ENCODE data around the gene RHBDL3. TPM values are rescaled to one million over a fixed set of nuclear protein-coding genes. Genes with fewer than 3 reads are reported as not detected.

RHBDL3 gene
- total RNA-seq, 1 donor from 2014 or later: 1.2 TPM

GRCh38 chr17:32297424-32297823 is 31.8 kb downstream of the RHBDL3 start:
- no peak overlapping the region for H3K27ac Mint-ChIP-seq
- no peak overlapping the region for H3K4me3 Mint-ChIP-seq
- H3K27me3 Mint-ChIP-seq (ENCODE audit: low read depth): no peaks in the 10 kb centered on the region
- no peak for DNase-seq (ENCODE audit: low spot score in 2 of 2, unreplicated experiment in 2 of 2)
- H3K36me3 Mint-ChIP-seq: no peaks in the 10 kb centered on the region
- H3K9me3 Mint-ChIP-seq: no peaks in the 10 kb centered on the region
- no peak for TF ChIP-seq CTCF (IDR thresholded peaks at IDR 0.05; ENCODE audit: unreplicated experiment)
- peaks cover 11% of the 10 kb centered on the region for H3K4me1 Mint-ChIP-seq

GRCh38 chr17:32297860-32298259 is 32.2 kb downstream of the RHBDL3 start:
- Mint-ChIP-seq H3K4me3 (no peak overlapping the region), H3K9me3 (no peaks in the 10 kb centered on the region)

GRCh38 chr17:32298298-32298697 is 32.7 kb downstream of the RHBDL3 start:
- no peaks in the 10 kb centered on the region for H3K27me3 Mint-ChIP-seq (ENCODE audit: low read depth)
- no peak for DNase-seq (ENCODE audit: low spot score in 2 of 2, unreplicated experiment in 2 of 2)

More at GRCh38 chr17:32297860-32298259, 32.2 kb downstream of the RHBDL3 start:
- no peak for DNase-seq (ENCODE audit: low spot score in 2 of 2, unreplicated experiment in 2 of 2)
- no peaks in the 10 kb centered on the region for H3K27me3 Mint-ChIP-seq (ENCODE audit: low read depth)
- no peak overlapping the region for H3K27ac Mint-ChIP-seq
- peaks cover 15% of the 10 kb centered on the region for H3K4me1 Mint-ChIP-seq
- no peak for TF ChIP-seq CTCF (IDR thresholded peaks at IDR 0.05; ENCODE audit: unreplicated experiment)
- H3K36me3 Mint-ChIP-seq: no peaks in the 10 kb centered on the region

GRCh38 chr17:32298721-32299579 is 33.3 kb downstream of the RHBDL3 start:
- Mint-ChIP-seq H3K4me1 (peaks cover 24% of the 10 kb centered on the region), H3K9me3 (no peaks in the 10 kb centered on the region), H3K4me3 (no peak overlapping the region), H3K27ac (no peak overlapping the region), H3K36me3 (no peaks in the 10 kb centered on the region), H3K27me3 (ENCODE audit: low read depth) (no peaks in the 10 kb centered on the region)
- no peak for DNase-seq (ENCODE audit: low spot score in 2 of 2, unreplicated experiment in 2 of 2)
- no peak for TF ChIP-seq CTCF (IDR thresholded peaks at IDR 0.05; ENCODE audit: unreplicated experiment)

More at GRCh38 chr17:32298298-32298697, 32.7 kb downstream of the RHBDL3 start:
- H3K4me1 Mint-ChIP-seq: peaks cover 19% of the 10 kb centered on the region
- H3K27ac Mint-ChIP-seq: no peak overlapping the region
- no peak overlapping the region for H3K4me3 Mint-ChIP-seq
- no peaks in the 10 kb centered on the region for H3K36me3 Mint-ChIP-seq
- no peaks in the 10 kb centered on the region for H3K9me3 Mint-ChIP-seq
- no peak for TF ChIP-seq CTCF (IDR thresholded peaks at IDR 0.05; ENCODE audit: unreplicated experiment)

- Mint-ChIP-seq H3K36me3 (no peaks in the 10 kb centered on the region), H3K27me3 (ENCODE audit: low read depth) (no peaks in the 10 kb centered on the region), H3K27ac (no peak overlapping the region), H3K9me3 (no peaks in the 10 kb centered on the region), H3K4me1 (peaks cover 31% of the 10 kb centered on the region), H3K4me3 (no peak overlapping the region)
- no peak for DNase-seq (ENCODE audit: low spot score in 2 of 2, unreplicated experiment in 2 of 2)
- no peak for TF ChIP-seq CTCF (IDR thresholded peaks at IDR 0.05; ENCODE audit: unreplicated experiment)
Observed at GRCh38 chr17:32299580-32300164, 34.0 kb downstream of the RHBDL3 start.
